NCI-H2171 (cell line): ENCODE results near the gene KCNH5.

Experiments
- DNase-seq: peaks from one replicate; lab custom pipeline; 2025; lab: John Stamatoyannopoulos, UW

Gene KCNH5

DNA sequence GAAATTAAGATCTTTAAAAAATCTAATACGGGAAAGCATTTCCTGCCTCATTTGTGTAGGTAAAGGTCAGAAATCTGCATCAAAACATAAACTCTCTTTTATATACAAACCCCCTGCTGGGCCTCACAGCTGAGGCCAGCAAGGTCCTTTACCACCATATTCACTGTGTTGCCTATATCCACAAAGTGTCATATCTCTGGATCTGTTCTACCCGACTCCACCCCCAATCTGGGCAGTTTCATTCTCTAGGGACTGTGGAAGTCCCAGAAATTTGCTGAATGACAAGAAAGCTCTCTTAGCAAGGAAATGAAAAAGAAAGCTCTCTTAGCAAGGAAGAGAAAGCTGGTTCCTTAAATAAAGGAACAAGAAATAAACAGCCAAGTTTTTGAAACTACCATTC lies 301.7 kb downstream of the KCNH5 start:
- DNase-seq: peak; percentile 36

DNA sequence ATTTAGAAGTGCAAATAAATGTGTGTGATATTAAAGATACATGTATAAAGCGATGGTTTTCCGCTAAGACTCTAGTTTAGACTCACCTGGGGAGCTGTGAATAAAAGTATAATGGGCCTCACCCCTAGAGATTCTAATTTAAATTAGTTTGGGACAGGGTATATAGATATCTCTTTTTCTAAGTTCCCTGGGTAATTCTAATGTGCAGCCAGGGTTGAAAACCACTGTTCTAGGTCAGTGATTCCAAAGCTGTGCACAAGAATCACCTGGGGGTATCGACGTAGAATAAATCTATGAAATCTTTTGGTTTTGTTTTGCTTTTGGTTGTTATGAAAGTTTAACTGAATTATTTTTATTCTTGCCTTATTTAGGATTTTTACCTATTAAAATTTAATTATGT lies 302.1 kb downstream of the KCNH5 start:
- no peak for DNase-seq

DNA sequence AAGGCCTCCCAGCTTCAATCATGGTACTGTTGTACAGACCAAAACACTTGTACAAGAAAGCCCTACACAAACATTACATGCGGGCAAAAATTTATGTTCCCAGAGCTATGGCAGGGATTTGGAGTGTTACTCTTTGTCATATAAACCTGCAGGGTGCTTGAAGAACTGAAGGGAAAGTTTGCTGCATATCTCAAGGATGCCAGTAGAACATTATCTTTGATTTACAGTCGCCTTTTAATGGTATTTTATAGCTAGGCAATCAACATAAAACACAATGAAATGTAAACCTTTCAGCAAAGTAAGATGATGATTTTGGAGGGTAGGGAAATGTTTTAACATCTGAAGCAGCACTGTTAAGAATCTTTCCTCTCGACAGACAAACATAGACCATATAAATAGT lies 305.6 kb downstream of the KCNH5 start:
- DNase-seq: no peak

DNA sequence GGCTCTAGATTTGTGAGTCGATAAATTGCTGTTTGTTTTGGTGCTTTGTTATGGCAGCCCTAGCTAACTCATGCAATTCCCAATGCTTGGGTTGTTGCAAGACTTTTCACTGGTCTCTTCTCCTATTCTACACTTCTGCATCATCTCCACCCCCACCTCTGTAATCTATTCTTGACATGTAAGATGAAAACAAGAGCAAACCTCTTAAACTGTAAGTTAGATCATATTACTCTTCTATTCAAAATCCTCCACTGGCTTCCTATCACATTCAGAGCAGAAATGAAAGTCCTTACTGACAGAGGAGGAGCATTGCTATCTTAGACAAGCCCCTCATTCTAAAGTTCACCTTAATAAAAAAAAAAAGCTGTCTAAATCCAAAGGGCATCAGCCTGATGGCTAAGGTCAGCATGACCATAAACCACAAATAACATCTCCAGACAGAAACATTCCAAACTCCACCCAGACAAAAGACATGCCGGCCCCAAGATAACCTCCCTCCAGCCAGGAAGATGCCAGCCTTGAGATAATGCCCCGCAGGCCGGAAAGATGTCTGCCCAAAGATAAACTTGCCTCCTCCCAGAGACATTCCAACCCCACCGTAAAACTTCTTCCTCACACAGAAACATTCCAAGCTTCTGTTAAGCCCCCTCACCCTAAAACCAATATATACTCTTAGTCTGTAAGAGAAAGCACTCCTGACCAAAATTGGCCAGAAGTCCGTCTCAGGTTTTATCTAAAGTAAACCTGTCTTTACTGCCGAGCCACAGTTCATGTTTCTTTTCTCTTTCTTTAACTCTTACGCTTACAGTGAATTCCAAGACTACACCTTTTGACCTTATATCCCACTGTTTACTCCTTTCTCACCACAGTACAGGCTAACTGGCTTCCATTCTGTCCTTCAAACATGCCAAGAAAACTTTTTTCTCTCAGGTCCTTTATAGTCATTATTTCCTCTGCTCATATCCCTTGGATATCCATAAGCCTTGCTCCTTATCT lies 308.9 kb downstream of the KCNH5 start:
- DNase-seq: no peak

DNA sequence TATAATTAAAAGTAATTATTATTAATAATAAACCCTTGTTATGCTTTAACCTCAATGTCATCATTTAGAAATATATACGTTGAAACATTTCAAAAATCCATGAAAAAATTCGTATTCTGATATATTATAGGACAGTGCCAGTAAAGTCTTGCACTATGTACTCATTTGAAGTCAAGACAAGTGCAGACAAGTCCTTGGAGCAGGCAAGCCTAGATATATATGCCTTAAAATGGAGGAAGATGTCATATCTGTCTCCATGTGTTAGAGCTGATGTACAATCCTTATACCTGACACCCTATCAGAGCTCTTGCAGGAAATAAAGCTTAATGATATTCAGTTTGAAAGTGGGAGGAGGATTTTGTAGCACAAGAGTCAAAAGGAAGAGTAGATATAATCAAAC lies 310.4 kb downstream of the KCNH5 start:
- no peak for DNase-seq

DNA sequence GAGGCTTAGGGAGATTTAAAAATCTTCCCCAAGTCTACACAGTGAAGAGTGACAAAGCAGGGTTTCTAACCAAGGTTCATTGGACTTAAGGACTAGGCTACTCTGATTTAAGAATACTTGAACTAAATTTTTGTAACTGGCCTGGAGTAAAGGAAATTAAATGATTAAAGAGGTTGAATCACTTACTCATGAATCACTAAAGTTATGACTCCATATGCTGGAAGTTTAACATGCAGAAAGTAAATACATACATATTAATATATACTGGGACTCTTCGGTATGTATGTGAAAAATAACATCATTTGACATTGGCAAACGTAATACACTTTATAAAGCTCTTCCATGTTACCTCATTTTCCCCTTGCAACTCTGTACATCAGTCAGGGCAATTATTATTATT lies 322.9 kb downstream of the KCNH5 start:
- no peak for DNase-seq

DNA sequence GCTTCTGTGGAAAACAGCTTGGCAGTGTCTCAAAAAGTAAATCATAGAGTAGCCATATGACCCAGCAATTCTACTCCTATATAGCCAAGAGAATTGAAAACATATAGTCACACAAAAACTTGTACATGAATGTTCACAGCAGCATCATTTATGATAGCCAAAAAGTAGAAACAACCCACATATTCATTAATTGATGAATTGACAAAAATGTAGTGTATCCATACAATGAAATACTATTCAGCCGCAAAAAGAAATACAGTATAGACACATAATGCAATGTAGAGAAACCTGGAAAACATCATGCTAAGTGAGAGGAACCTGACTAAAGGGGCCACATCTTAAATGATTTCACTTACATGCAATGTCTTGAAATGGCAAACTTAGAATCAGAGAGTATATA lies 326.6 kb downstream of the KCNH5 start:
- DNase-seq: no peak

DNA sequence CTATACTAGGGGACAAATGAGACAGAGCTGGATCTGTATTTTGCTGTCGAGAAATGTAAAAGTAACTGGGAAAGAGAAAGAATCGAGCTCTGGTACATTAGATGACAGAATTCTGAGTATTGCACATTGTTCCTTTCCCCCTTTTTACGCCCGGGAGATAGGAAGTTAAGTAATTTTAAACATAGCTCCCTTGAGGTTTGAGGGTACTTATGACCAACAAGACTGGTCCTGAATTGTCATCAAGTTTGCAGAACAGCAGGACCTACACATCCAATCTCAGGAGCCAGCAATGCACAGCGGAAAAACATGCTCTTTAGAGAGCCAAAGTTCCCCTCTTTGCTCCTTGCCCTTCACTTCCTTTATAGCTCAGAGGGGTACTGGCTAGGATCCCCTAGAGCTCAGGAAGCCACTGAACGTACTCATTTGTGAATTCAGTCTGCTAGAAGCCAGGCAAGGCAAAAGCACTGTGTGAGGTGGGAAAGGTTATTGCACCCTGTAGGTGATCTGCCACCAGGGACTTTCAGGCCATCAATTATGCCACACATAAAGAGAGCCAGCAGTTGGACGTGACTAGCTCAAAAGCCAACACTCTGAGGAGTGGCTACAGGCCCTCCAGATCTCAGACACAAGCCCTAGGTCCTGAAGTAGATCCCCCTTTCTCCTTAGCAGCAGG lies 333.8 kb downstream of the KCNH5 start:
- no peak for DNase-seq

DNA sequence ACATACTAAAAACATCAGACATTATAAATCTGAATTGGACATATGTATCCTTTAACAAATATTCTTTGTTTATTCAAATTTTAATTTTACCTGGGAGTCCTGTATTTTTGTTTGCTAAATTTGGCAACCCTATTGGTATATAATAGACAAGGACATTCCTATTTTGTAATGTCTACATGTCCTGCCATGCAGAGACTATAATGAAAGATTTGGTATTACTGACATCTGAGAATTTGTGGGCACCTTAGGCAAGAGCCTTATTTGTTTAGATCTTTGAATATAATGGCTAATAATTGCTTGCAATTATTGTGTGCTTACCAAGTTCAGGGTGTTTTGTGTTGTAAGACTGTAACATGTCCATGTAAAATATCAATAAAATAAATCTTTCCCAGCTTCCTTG lies 334.4 kb downstream of the KCNH5 start:
- no peak for DNase-seq

DNA sequence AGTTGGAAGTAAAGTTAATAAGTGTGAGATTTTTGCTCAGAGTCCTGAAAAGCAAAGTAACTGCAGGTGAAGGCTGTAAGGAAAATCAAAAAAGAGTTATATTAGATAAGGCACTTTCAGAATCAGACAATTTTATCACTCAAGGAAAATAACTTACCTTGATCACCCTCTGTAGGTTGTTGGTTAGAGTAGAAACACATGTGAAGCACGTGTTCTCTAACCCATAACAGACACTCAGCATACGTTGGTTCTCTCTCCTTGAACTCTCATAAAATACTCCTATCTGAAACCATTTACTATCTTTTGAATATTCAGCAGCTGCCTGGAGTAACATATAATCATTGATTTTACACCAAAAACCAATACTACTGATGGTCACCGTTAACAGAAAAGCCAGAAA lies 335.5 kb downstream of the KCNH5 start:
- DNase-seq: no peak

DNA sequence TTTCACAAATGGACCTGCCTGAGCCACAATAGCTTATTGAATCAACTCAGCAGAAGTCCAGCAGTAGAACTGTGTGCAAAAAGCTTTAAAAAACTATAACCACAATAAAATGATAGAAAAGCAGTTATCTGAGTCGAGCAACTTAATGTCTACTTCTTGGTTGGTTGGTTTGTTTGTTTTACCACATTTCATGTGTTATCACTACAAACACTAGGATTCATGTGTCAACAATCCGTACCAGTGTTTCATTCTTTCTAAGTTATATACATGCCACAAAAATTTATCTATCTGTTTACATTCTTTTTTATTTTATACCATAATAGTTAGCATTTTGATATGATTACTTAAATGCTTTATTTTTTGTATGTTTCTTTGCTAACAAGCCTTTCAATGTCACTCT lies 339.0 kb downstream of the KCNH5 start:
- DNase-seq: no peak

DNA sequence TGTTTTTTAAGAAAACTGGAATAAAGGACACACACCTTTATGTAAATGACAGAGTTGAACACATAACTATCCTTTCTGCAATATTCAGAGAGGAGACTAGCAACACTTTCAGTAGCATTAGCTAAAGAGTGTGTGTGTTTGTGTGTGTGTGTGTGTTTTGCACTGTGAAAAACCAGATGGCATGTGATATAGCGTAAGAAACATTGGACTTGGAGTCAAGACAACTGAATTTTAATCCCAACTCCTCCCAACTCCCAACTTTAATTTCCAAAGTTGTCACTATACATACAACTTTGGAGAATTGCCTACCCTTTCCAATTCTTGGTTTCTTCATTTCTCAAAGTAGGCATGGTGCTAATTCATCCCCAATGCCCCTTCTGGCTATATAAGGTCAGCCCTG lies 347.8 kb downstream of the KCNH5 start:
- no peak for DNase-seq

DNA sequence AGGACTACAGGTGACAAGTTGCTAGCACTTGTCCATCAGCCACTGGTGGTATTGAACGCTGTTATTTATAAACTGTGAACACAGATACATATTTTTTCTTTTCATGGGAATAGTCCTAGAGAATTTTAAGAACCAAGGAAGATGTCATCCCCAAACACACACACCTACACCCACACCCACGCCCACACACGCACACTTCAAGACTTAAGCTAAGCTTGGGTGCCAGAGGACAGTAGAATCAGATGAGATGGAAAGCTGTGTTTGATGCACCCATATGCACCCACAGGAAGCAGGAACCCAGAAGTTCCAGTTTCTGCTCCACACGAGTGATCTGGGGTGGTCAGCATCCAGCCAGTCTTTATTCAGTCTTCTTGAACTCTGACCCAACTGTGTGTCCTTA lies 348.3 kb downstream of the KCNH5 start:
- DNase-seq: no peak

DNA sequence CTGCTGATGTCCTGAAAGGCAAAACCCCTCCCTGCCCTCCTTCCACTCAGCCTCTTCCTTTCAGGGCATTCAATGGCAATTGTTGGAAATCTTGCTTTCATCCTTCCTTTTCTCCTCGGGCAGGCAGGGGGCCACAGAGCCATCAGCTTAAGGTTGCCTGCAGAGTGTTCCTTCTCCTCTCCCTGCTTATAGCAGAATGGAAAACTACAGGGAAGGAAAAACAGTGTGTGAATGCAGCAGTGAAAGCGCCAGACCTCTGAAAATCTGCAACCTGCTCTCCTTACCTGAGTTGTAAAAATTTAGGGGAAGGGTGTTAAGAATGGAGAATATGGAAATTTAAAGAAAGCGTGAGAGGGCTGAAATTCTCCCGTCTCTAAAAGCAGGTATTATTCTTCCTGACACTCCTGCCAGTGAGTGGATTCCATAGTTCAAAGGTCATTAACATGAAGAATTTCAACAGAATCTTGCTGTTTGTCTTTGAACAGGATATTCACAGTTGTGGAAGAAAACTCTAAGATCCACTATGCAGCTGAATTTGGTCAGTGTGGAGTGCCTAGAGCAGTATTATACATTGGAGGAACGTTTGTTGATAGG lies 348.8 kb downstream of the KCNH5 start:
- DNase-seq: no peak

DNA sequence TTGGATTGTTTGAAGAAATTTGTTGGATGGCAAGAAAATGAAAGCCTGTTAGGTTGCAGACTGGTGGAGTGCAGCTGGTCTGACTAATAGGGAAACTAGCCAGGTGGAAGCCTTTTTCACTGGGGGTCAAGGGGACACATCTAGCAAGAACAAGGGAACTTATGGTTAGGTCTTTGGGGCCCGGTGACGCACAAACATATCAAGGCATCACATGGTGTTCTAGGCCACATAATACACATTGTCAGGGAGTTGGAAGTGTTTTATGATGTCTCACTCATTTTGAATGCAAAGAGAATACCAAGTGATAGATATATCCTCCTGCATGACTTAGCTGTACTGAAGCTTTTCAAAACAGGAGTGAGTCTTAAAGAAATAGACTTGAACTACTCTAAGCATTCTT lies 351.2 kb downstream of the KCNH5 start:
- DNase-seq: no peak

DNA sequence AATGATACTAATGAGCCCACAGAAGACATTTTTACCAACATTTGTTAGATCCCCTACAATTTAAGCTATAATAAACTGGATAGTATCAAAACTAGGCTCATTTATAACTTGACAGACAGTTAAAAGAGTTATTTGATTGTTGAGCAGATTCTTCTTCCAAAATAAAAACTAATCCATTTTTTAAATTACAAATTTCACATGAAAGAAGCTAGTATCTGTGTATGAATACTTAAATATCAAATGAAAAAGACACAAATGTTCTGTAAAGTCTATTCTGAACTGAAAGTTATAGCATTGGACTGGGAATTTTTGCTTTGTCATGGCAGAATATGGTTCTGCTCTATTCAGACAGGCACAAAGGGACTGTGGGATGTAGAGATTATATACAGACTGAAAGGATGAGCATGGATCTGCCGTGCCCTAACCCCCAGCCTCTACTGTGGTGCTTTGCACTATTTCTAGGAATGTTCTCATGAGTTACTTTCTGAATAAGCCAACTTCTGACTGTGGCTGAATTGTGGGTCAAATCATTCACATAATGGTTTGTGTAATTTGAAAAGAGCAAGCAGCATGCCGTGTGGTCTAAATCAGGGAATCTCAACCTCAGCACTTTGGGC lies 352.7 kb downstream of the KCNH5 start:
- no peak for DNase-seq

DNA sequence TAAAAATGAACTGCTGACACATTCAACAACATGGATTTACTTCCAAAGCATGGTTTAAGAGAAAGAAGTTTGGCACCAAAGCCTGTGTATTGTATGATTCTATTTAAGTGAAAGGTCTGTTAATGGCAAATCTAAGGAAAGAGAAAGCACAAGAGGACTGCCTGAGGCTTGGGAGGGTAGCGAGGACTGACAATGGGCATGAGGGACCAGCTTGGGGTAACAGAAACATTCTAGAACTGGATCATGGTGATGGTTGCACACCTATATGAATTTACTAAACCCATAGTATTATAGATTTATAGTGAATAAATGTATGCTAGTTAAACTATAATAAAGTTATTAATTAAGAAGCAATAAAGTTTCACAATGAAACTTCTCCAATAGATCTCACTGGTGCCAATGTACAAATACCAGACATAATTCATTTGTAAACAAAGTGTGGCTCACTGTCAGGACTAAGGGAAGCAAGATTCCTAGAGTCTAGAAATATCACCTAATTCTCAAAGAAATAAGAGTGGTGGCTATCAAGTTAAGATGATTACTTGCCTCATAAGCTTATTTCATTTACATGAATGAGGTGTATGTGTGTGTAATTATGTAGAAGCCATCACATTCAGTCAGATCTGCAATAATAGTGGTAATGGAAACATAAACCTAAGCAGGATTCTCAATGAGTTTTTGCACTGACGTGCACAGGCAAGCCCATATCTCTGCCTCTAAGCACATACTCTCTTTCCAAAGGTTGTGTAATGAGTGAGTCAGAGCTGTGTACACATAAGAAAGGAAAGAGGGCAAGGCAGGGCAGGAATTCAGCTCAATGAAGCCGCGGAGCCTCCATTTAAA lies 353.4 kb downstream of the KCNH5 start:
- DNase-seq: peak; percentile 78

DNA sequence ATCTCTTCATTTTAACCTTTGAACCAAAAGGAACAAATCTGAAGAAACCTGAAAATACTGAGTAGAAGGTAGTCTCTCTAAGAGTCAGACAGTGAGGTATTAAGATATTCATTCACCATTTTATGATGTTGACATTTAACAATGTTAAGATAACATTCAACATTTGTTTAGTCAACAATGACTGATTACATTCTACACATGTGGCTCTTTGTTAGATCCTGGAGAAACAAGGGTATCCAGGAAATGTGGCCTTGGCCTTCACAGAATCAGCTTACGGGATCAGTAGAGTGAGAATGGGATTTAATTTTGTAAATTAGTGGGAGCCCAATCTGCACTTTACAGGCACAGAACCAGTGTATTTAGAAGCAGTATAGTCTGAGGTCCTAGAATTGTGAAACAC lies 355.5 kb downstream of the KCNH5 start:
- no peak for DNase-seq

DNA sequence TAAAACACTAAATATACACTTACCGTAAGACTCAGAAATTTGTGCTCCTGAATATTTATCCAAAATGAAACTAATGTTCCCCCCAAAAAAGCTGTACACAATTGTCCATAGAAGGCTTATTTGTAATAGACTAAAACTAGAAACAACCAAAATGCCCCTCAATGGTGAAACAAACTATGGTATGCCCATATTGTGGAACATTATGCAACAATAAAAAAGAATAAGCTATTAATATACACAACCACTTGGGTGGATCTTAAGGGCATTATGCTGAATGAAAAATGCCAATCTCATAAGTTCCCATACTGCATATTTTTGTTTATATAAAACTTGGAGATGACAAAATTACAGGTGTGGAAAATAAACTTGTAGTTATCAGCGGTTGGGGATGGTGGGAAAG lies 357.4 kb downstream of the KCNH5 start:
- DNase-seq: no peak

DNA sequence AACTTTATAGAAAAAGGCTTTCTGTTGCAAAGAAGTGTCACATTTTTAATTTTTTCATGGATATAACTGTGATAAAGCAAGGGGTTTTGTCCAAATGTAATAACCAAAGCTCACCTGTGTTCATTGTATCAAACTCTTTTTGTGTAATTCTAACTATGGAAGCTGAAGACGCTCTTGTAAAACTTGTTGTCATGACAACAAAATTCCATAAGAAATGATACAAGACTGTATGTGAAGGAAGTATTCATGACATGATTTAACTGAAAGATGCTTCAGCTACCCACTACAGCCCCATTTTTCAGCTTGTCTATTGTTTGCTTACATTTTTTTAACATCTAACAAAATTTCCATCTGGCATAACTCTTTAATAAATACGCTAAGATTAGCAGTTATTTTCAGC lies 360.9 kb downstream of the KCNH5 start:
- DNase-seq: no peak

DNA sequence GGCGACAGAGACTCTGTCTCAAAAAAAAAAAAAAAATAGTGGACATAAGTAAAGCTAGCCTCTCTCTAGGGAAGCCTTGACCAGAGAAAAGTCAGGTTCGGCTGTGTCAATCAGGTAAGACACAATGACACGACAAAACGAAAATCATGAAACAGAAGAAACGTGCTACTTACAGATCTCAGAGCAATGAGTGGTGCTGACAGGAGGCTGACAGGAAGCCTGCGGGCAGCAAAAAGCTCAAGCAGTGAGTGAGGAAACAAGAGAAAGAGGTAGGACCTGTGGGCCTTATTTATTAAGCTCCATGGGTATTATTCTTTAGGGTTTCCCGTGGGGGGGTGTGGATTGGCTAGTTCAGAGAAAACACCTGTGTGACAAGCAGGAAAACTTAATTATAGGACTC lies 363.1 kb downstream of the KCNH5 start:
- no peak for DNase-seq
